ENCODE results near the gene SASH3. TPM values are rescaled to one million over a fixed set of nuclear protein-coding genes. Genes with fewer than 3 reads are reported as not detected.

The SASH3 gene
- total RNA-seq, 1 donor from 2014 or later = not detected

GRCh38 chrX:129760981-129761380, 18.8 kb upstream of the SASH3 start:
- DNase-seq (ENCODE audit: low read depth) (no peak), FAIRE-seq (no peak)
- Histone ChIP-seq H3K36me3 (ENCODE audit: control insufficient read depth, insufficient read depth, low read length) (no peaks in the 10 kb centered on the region), H3K4me3 (ENCODE audit: low read depth, low read length) (no peak overlapping the region), H3K27me3 (ENCODE audit: control insufficient read depth, insufficient read depth, low read length) (no peaks in the 10 kb centered on the region)
- no peak for TF ChIP-seq CTCF (IDR thresholded peaks at IDR 0.05; ENCODE audit: insufficient read depth, low read length, severe bottlenecking)

DNA sequence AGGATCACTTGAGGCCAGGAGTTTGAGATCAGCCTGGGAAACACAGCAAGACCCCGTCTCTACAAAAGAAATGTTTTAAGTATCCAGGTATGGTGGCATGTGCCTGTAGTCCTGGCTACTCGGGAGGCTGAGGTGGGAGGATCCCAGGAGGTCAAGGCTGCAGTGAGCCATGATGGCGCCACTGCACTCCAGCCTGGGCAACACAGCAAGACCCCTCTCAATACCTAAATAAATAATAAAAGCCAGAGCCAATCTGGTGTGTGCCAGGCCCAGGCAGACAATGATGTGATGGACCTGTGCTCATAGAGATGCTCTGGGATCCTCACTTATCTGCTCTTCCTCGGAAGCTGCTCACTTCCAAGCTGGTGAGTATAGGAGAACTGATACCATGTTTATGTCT, 18.2 kb upstream of the SASH3 start:
- DNase-seq (ENCODE audit: low read depth) = no peak
- FAIRE-seq = no peak
- no peaks in the 10 kb centered on the region for H3K36me3 ChIP-seq (ENCODE audit: control insufficient read depth, insufficient read depth, low read length)
- no peaks in the 10 kb centered on the region for H3K27me3 ChIP-seq (ENCODE audit: control insufficient read depth, insufficient read depth, low read length)
- H3K4me3 ChIP-seq (ENCODE audit: low read depth, low read length) = no peak overlapping the region
- TF ChIP-seq CTCF (IDR thresholded peaks at IDR 0.05; ENCODE audit: insufficient read depth, low read length, severe bottlenecking) = no peak

DNA sequence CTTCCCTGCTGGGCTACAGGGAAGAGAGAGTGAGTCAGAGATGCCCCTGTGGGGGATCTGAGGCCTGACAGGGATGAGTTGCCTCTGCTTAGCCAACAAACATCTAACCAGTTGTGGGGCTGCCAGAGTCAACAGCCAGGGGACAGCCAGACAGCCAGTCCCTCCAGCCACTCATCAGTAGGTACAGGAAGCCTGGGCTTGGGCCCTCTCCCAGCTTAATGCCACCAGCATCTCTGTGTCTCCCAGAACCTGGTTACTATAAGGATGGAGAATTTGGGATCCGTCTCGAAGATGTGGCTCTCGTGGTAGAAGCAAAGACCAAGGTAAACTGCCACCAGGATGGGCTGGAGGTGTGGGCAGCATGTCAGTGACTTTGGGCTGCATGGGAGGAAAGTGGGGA, 17.3 kb upstream of the SASH3 start:
- H3K27me3 ChIP-seq (ENCODE audit: control insufficient read depth, insufficient read depth, low read length) = no peaks in the 10 kb centered on the region
- no peaks in the 10 kb centered on the region for H3K36me3 ChIP-seq (ENCODE audit: control insufficient read depth, insufficient read depth, low read length)
- no peak overlapping the region for H3K4me3 ChIP-seq (ENCODE audit: low read depth, low read length)
- no peak for TF ChIP-seq CTCF (IDR thresholded peaks at IDR 0.05; ENCODE audit: insufficient read depth, low read length, severe bottlenecking)
- FAIRE-seq (no peak), DNase-seq (ENCODE audit: low read depth) (no peak)

GRCh38 chrX:129763666-129764065, 16.1 kb upstream of the SASH3 start:
- no peak for DNase-seq (ENCODE audit: low read depth)
- Histone ChIP-seq H3K4me3 (ENCODE audit: low read depth, low read length) (no peak overlapping the region), H3K36me3 (ENCODE audit: control insufficient read depth, insufficient read depth, low read length) (no peaks in the 10 kb centered on the region), H3K27me3 (ENCODE audit: control insufficient read depth, insufficient read depth, low read length) (no peaks in the 10 kb centered on the region)
- no peak for TF ChIP-seq CTCF (IDR thresholded peaks at IDR 0.05; ENCODE audit: insufficient read depth, low read length, severe bottlenecking)
- FAIRE-seq = no peak

GRCh38 chrX:129768186-129768585, 11.6 kb upstream of the SASH3 start:
- FAIRE-seq = no peak
- no peaks in the 10 kb centered on the region for H3K27me3 ChIP-seq (ENCODE audit: control insufficient read depth, insufficient read depth, low read length)
- TF ChIP-seq CTCF (IDR thresholded peaks at IDR 0.05; ENCODE audit: insufficient read depth, low read length, severe bottlenecking) = no peak

More at GRCh38 chrX:129768186-129768585, 11.6 kb upstream of the SASH3 start:
- DNase-seq (ENCODE audit: low read depth) = no peak
- Histone ChIP-seq H3K36me3 (ENCODE audit: control insufficient read depth, insufficient read depth, low read length) (no peaks in the 10 kb centered on the region), H3K4me3 (ENCODE audit: low read depth, low read length) (no peak overlapping the region)
